Activated CD4-positive, alpha-beta T cell treated with anti-CD3 and anti-CD28 coated beads, Interleukin-2, amount 10 ng/mL, durations not matched to agents 24 days and 14 days (primary cell): ENCODE results near the gene NTM. TPM values are rescaled to one million over a fixed set of nuclear protein-coding genes. Genes with fewer than 3 reads are reported as not detected.

Source experiments
- DNase-seq: peaks from one replicate; pipeline ENCODE4 v3.0.0; 2022
- H3K27ac Mint-ChIP-seq: one replicate; pipeline ENCODE4 v1.8.0; 2022; ENCODE audit warnings: mild to moderate bottlenecking, mixed read lengths
- H3K27me3 Mint-ChIP-seq: one replicate; pipeline ENCODE4 v1.8.0; 2022; ENCODE audit warnings: mixed read lengths
- H3K36me3 Mint-ChIP-seq: one replicate; pipeline ENCODE4 v1.8.0; 2022; ENCODE audit warnings: low read depth, mild to moderate bottlenecking, mixed read lengths
- H3K4me1 Mint-ChIP-seq: one replicate; pipeline ENCODE4 v1.8.0; 2021; ENCODE audit warnings: mixed read lengths
- H3K4me3 Mint-ChIP-seq: one replicate; pipeline ENCODE4 v1.8.0; 2022; ENCODE audit warnings: mild to moderate bottlenecking, moderate library complexity, mixed read lengths
- H3K9me3 Mint-ChIP-seq: one replicate; pipeline ENCODE4 v1.8.0; 2021; ENCODE audit warnings: mixed read lengths
- intact Hi-C: fragments of 100-400 bp; cut with micrococcal nuclease; formaldehyde crosslinking; loops from one replicate; pipeline ENCODE4 v1.15.1; 2023
- total RNA-seq: library from RNA; stranded (reverse); gene quantifications from 2 replicates; pipeline ENCODE4 v1.2.3, GENCODE V29; 2022

Gene NTM
- total RNA-seq, 1 donor from 2014 or later, result not detected

DNA sequence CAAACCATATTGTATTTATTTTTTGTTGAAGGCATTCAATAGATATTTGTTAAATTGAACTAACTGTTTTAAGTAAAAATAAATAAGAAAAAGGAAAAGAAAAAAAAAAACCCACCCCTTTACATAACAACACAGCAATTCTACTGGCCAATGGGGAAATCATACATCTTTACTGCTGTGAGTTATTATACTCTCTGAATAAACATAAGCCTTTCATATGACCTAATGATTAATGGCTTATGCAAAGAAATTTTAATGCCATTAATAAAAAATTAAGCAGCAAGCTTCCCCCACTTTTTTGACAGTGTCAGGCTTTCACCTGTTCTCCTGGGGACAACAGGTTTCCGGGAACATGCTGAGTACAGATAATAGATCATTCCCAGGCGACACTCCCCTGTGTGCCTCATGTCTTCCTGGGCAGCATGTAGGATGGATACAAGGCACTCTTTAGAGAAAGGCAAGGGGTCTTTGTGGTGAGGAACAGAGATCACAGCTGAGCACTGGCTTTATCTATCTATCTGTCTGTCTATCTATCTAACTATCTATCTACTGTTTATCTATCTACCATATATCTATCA lies 676.0 kb downstream of the NTM start:
- no peaks in the 10 kb centered on the region for H3K27me3 Mint-ChIP-seq
- H3K4me1 Mint-ChIP-seq, result no peaks in the 10 kb centered on the region
- intact Hi-C loops, result no loop called here
- H3K9me3 Mint-ChIP-seq, result no peaks in the 10 kb centered on the region
- no peak for DNase-seq
- H3K27ac Mint-ChIP-seq, result no peak overlapping the region
- H3K4me3 Mint-ChIP-seq, result no peak overlapping the region
- H3K36me3 Mint-ChIP-seq, result no peaks in the 10 kb centered on the region

DNA sequence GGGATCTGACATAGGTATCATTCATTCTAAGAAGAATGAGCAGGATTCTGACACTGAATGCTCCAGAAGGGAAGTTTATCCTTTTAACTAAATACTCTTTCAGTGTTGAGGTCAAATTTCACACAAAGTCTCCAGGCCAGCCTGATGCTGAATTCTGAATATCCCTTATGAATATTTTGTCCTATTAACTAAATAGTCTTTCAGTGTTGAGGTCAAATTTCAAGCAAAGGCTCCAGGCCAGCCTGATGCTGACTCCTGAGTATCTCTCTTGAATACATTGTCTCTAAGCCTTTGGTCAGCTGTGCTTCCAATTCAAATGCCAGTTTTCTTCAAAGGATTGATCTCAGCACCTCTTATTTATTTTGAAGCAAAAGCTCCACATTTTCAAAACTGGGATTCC lies 676.8 kb downstream of the NTM start:
- no peaks in the 10 kb centered on the region for H3K4me1 Mint-ChIP-seq
- H3K4me3 Mint-ChIP-seq, result no peak overlapping the region
- no peaks in the 10 kb centered on the region for H3K36me3 Mint-ChIP-seq
- intact Hi-C loops, result no loop called here
- no peaks in the 10 kb centered on the region for H3K9me3 Mint-ChIP-seq
- no peak for DNase-seq
- H3K27me3 Mint-ChIP-seq, result no peaks in the 10 kb centered on the region
- H3K27ac Mint-ChIP-seq, result no peak overlapping the region

DNA sequence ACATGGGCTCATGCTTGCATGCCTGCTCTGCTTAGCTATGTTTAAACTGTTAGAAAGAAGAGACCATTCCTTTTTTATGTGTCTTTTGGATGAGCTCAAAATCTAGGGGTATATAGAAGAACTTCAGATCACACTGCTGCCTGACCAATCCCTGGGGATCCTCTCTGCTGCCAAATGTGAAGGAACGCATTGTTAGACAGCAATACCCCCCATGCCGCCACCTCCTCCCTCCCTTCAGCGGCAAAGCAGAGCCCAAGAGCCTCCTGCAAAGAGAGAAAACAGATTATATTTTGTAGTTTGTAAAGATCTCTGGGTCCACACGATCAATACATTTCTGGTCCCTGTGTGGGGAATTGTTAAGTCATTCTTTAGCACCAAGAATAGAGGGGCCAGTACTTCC lies 677.6 kb downstream of the NTM start:
- intact Hi-C loops, result no loop called here
- no peak for DNase-seq
- no peaks in the 10 kb centered on the region for H3K36me3 Mint-ChIP-seq
- H3K27ac Mint-ChIP-seq, result no peak overlapping the region
- H3K9me3 Mint-ChIP-seq, result no peaks in the 10 kb centered on the region
- H3K27me3 Mint-ChIP-seq, result no peaks in the 10 kb centered on the region
- no peaks in the 10 kb centered on the region for H3K4me1 Mint-ChIP-seq
- no peak overlapping the region for H3K4me3 Mint-ChIP-seq

DNA sequence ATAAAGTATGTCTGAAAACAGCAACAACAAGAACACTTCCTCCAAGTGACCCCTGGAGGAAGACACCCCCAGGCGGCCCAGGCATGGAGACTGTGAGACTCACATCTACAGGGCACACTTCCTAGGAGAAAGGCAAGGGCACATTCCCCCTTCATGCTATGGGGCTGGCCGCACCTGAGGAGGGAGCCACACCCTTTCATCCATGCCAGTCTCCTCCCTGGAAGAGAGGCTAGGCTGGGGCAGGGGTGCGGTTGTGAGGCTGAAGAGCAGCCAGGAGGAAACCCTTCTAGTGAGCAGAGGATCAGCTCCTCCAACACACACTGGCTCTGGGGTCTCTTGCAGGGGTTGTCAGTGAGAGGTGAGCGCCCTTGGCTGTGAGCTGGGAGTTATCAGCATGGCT lies 678.8 kb downstream of the NTM start:
- Mint-ChIP-seq H3K27me3 (no peaks in the 10 kb centered on the region), H3K4me3 (no peak overlapping the region), H3K27ac (no peak overlapping the region), H3K9me3 (no peaks in the 10 kb centered on the region), H3K4me1 (no peaks in the 10 kb centered on the region), H3K36me3 (no peaks in the 10 kb centered on the region)
- no peak for DNase-seq
- intact Hi-C loops, result no loop called here

DNA sequence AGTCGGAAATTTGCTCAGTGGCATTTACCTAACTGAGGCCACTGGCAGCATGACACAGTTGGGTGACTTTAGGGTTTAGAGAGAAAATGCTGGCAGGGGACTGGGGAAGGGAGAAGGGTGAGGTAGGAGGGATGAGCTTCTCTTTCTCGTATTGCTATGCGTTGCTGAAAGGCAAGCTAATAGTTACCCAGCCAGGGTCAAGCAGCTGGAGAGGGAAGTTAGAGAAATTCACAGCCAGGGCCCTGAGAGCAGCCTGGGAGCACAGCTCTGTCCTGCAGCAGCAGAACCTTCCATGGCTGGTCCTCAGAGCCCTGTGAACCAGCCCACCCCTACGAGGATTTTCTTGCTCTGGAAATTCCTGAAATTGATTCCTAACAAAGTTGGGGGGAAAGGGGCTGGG lies 679.6 kb downstream of the NTM start:
- intact Hi-C loops, result no loop called here
- Mint-ChIP-seq H3K4me3 (no peak overlapping the region), H3K27ac (no peak overlapping the region), H3K27me3 (no peaks in the 10 kb centered on the region), H3K36me3 (no peaks in the 10 kb centered on the region), H3K9me3 (no peaks in the 10 kb centered on the region), H3K4me1 (no peaks in the 10 kb centered on the region)
- no peak for DNase-seq

DNA sequence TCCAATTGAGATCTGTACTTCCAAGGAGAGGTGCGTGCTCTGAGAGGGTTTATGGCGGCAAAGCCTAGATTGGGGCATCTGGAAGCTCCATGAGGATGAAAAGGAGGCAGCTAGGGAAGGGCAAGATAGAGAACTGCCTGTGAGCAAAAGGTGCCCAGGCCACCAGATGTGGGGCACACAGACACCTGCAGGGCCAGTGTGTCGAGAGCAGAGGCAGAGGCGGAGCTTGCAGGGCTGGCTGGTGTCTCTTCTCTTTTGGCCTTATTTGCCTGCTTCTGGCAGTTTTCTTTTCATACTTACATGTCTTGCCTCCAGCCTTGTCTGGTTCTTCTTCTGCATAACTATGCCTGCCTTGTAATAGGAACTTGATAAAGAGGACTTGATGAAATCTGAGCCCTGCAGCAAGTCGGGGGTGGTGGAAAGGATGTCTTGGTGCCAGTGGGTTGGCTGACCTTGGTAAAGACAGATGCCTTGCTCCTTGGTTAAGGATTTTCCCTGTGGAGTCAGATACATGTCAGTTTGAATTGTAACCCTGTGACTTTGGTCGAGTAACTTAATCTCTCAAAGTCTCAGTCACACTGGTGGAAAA lies 680.3 kb downstream of the NTM start:
- H3K4me1 Mint-ChIP-seq, result no peaks in the 10 kb centered on the region
- H3K27me3 Mint-ChIP-seq, result no peaks in the 10 kb centered on the region
- H3K36me3 Mint-ChIP-seq, result no peaks in the 10 kb centered on the region
- no peaks in the 10 kb centered on the region for H3K9me3 Mint-ChIP-seq
- no peak for DNase-seq
- no peak overlapping the region for H3K27ac Mint-ChIP-seq
- intact Hi-C loops, result no loop called here
- H3K4me3 Mint-ChIP-seq, result no peak overlapping the region

DNA sequence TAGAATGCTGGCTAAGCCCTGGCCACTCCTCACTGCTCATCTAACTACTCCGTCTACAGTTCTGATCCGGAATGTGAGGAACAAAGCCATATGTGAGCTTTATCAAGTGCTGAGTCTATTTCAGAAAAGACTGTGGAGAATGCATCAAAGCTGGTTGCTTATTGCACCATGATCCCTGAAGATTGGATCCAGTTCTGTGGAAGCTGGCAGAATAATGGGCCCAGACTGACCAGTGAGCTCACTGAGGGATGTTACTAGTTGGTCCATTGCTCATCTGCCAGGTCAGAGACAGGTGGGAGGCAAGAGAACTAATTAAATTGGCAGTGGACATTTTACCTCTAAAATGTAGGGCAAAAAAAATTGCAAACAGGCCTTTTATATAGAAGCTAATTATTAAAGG lies 681.3 kb downstream of the NTM start:
- H3K9me3 Mint-ChIP-seq, result no peaks in the 10 kb centered on the region
- DNase-seq, result no peak
- H3K36me3 Mint-ChIP-seq, result no peaks in the 10 kb centered on the region
- no peaks in the 10 kb centered on the region for H3K4me1 Mint-ChIP-seq
- no peaks in the 10 kb centered on the region for H3K27me3 Mint-ChIP-seq
- H3K27ac Mint-ChIP-seq, result no peak overlapping the region
- no peak overlapping the region for H3K4me3 Mint-ChIP-seq
- intact Hi-C loops, result no loop called here

DNA sequence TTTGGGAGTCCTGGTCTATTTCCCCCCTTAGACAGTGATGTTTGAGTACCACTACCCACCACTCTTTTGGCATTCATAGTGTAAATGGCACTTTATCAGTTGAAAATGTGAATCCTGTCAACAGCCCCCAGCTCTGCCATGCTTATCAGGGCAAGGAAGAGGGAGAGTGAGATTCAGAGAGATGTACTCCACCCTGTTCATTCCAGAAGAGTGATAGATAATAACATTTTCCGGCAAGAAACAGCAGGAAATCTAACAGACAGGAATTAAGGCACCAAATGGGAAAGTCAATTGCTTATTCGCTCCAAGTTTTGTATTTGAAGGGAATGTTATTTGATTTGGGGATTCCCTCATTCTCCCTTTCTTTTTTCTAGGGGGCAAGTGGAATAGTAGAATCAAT lies 681.9 kb downstream of the NTM start:
- no peak overlapping the region for H3K27ac Mint-ChIP-seq
- no peaks in the 10 kb centered on the region for H3K27me3 Mint-ChIP-seq
- intact Hi-C loops, result no loop called here

DNA sequence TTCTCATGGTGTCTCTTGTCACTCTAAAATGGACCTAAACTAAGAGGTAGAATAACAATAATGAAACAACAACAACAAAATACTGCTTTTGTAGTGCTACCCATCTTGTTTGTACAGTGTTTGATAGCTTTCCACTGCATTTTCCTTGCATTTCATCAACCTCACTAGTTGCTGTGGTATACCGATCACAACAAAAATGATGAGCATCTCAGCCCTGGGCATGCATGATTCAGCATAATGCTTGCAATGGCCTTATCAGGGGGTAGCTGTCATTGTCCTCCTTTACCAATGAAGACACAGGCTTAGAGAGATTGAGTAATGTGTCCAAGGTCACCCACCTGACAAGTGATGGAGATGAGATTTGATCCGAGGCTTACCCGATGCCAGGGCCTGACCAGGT lies 682.5 kb downstream of the NTM start:
- DNase-seq, result no peak
- intact Hi-C loops, result no loop called here
- no peak overlapping the region for H3K4me3 Mint-ChIP-seq
- H3K27me3 Mint-ChIP-seq, result no peaks in the 10 kb centered on the region
- H3K4me1 Mint-ChIP-seq, result no peaks in the 10 kb centered on the region
- H3K9me3 Mint-ChIP-seq, result no peaks in the 10 kb centered on the region
- H3K36me3 Mint-ChIP-seq, result no peaks in the 10 kb centered on the region
- no peak overlapping the region for H3K27ac Mint-ChIP-seq

More for the DNA sequence above, 681.9 kb downstream of the NTM start:
- no peak for DNase-seq
- no peaks in the 10 kb centered on the region for H3K9me3 Mint-ChIP-seq
- no peaks in the 10 kb centered on the region for H3K4me1 Mint-ChIP-seq
- no peaks in the 10 kb centered on the region for H3K36me3 Mint-ChIP-seq
- no peak overlapping the region for H3K4me3 Mint-ChIP-seq

DNA sequence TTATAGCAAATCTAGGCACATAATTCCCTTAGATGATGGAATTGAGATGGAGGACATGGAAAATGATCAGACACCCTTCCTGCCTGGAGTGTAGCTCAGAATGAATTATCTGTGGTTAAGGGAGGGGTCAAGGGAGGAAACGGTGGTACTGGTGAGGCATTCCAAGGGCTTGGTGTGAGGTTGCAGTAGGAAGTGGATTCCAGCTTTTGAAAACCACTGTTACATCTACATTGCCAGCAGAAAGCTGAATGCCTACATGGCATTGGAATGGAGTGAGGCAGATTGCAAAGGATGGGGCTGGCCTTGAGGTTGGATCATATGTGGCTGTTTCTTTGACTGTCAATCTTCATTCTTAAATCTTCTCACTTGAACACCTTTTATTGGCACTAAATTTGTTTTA lies 684.4 kb downstream of the NTM start:
- Mint-ChIP-seq H3K9me3 (no peaks in the 10 kb centered on the region), H3K4me3 (no peak overlapping the region), H3K36me3 (no peaks in the 10 kb centered on the region), H3K4me1 (no peaks in the 10 kb centered on the region), H3K27me3 (no peaks in the 10 kb centered on the region), H3K27ac (no peak overlapping the region)
- no peak for DNase-seq
- intact Hi-C loops, result no loop called here

DNA sequence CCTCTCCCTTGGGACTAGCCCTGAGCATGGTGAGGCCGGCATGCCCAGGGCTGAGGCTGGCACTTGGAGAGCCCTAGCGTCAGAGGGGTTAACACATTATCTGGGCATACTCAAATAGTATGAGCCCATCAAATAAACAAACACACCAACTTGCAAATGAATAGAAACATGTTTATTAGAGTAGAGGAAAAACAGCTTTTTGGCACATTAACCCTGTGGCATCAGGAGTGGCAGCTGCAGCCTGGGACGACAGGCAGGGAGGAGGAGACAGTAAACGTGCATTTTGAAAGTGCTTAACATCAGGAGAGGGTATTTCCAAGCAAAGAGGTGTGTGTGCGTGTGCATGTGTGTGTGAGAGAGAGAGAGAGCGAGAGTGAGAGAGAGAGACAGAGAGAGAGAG lies 684.9 kb downstream of the NTM start:
- H3K36me3 Mint-ChIP-seq, result no peaks in the 10 kb centered on the region
- no peak overlapping the region for H3K27ac Mint-ChIP-seq
- H3K4me1 Mint-ChIP-seq, result no peaks in the 10 kb centered on the region
- DNase-seq, result no peak
- intact Hi-C loops, result no loop called here
- no peaks in the 10 kb centered on the region for H3K27me3 Mint-ChIP-seq
- no peaks in the 10 kb centered on the region for H3K9me3 Mint-ChIP-seq
- no peak overlapping the region for H3K4me3 Mint-ChIP-seq

DNA sequence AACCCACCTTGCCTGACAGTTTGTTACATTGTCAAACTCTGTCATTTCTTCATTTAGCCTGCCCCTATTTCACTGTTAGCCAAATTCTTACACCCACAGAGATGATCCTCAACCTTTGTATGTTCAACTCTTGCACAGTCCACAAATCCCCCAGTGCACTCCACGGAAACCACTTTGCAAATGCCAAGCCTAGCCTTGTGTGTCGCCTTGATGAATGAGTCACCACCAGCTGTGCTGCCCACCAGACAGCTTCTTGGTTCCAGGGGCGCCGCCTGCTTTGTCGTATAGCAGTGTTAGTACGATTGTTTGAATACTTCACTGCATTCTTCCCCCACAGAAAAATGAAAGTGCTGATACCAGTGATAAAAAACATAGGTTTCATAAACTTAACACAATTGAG lies 686.3 kb downstream of the NTM start:
- Mint-ChIP-seq H3K9me3 (no peaks in the 10 kb centered on the region), H3K4me1 (no peaks in the 10 kb centered on the region), H3K27me3 (no peaks in the 10 kb centered on the region), H3K4me3 (no peak overlapping the region), H3K36me3 (no peaks in the 10 kb centered on the region), H3K27ac (no peak overlapping the region)
- intact Hi-C loops, result no loop called here
- DNase-seq, result no peak

DNA sequence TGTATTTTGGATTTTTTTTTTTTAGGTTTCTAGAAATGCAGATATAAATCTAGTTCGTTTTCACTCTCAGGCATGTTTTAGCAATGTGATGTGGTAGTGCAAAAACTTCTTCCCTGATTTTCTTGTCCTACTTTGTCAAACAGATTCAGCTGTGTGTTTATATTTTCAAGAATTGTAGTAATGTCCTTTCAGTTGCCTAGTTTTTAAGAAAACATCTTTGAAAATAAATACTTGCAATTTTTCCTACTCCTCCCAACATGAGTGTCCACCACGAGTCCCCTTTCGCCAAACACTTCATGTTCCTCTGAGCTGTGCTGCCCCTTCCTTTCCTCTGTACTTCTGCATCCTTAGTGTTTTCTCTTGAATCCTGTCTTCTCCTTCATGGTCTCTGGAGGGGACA lies 686.9 kb downstream of the NTM start:
- DNase-seq, result no peak
- no peaks in the 10 kb centered on the region for H3K4me1 Mint-ChIP-seq
- no peaks in the 10 kb centered on the region for H3K36me3 Mint-ChIP-seq
- intact Hi-C loops, result no loop called here
- H3K9me3 Mint-ChIP-seq, result no peaks in the 10 kb centered on the region
- no peak overlapping the region for H3K4me3 Mint-ChIP-seq
- H3K27me3 Mint-ChIP-seq, result no peaks in the 10 kb centered on the region
- no peak overlapping the region for H3K27ac Mint-ChIP-seq

DNA sequence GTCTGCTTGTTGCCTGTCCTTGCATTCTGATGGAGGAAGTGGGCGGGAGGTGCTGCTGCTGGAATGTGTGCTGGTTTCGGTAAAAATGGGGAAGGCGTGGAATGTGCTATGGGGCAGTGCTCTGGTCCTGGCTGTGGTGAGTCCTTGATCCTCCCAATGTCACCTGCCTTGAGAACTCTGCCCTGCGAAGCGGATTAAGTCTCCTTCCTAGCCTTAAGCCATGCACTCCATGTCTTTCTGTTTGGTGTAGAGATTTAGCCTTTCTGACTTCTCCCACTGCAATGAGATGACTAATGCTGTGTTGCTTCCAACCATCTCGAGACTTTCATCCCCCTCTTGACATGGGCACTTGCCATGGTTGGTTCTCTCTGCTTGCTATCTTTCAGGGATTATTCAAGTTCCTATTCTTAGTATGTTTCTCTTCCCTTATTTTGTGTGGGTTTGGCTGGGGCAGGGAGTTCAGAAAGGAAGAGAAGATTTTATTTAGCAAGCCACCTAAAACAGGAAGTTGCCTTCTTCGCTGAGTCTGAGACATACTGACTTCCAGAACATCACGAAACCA lies 687.9 kb downstream of the NTM start:
- Mint-ChIP-seq H3K27me3 (no peaks in the 10 kb centered on the region), H3K36me3 (no peaks in the 10 kb centered on the region), H3K9me3 (no peaks in the 10 kb centered on the region), H3K27ac (no peak overlapping the region), H3K4me3 (no peak overlapping the region), H3K4me1 (no peaks in the 10 kb centered on the region)
- no peak for DNase-seq
- intact Hi-C loops, result no loop called here

DNA sequence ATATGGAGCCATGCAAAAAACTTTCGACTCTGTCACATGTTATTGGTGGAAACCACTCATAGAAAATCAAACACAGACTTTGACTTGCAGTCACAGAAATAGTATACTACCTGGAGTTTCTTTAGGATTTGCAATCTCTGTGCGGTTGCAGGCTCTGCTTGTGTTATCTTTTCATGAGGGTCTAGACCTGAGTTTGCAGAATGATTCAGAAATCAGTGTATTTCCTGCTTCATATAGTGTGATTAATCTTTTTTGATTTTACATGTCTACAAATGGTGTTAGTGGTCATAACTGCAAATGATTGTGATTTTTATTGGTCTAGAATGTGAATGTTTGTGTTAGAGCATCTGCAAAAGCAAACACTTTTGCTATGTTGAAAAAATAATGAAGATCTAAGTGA lies 690.2 kb downstream of the NTM start:
- Mint-ChIP-seq H3K27me3 (no peaks in the 10 kb centered on the region), H3K4me1 (no peaks in the 10 kb centered on the region), H3K27ac (no peak overlapping the region), H3K36me3 (no peaks in the 10 kb centered on the region), H3K9me3 (no peaks in the 10 kb centered on the region), H3K4me3 (no peak overlapping the region)
- intact Hi-C loops, result no loop called here
- no peak for DNase-seq
